SH-SY5Y (cell line): ENCODE results near the gene DOCK3.

Experiments
- GATA2 ChIP-seq: IDR thresholded peaks from 2 replicates; pipeline ENCODE4 v1.6.1; 2011; ENCODE audit warnings: mild to moderate bottlenecking, low read depth, low read length
- GATA3 ChIP-seq: IDR thresholded peaks from 2 replicates; pipeline ENCODE4 v1.6.1; 2011; ENCODE audit warnings: low read depth, mild to moderate bottlenecking, low read length, moderate library complexity

GRCh38 chr3:51379746-51380455 lies 705.2 kb downstream of the DOCK3 start:
- no peak for TF ChIP-seq GATA3
- no peak for TF ChIP-seq GATA2
